Bronchial epithelial cell (primary cell): ENCODE data around the gene FAH. TPM values are rescaled to one million over a fixed set of nuclear protein-coding genes. Genes with fewer than 3 reads are reported as not detected.

Source experiments
- DNase-seq: peaks from one replicate; pipeline ENCODE4 v3.0.0-alpha.2; 2010; ENCODE audit warnings: low read depth
- FAIRE-seq: peaks from 2 replicates; lab custom pipeline; 2011; peaks lifted over from hg19 to GRCh38; lab: Jason Lieb, UNC
- H3K27me3 ChIP-seq: 2 replicates; pipeline ENCODE4 v1.5.1; 2011; ENCODE audit warnings: low read length; ENCODE audit not compliant: control insufficient read depth, insufficient read depth
- H3K36me3 ChIP-seq: 2 replicates; pipeline ENCODE4 v1.5.1; 2011; ENCODE audit warnings: low read length; ENCODE audit not compliant: control insufficient read depth, insufficient read depth
- H3K4me3 ChIP-seq: 2 replicates; pipeline ENCODE4 v1.5.1; 2011; ENCODE audit warnings: mild to moderate bottlenecking, low read depth, low read length, control low read depth
- CTCF ChIP-seq: IDR thresholded peaks from 2 replicates; pipeline ENCODE4 v1.5.1; 2011; ENCODE audit warnings: mild to moderate bottlenecking, moderate library complexity, low read length, control low read depth, inconsistent platforms; ENCODE audit not compliant: insufficient read depth, severe bottlenecking
- total RNA-seq: library from RNA; depleted of rRNA; stranded (reverse); fragments of >200 nt; gene quantifications from 2 replicates; pipeline ENCODE4 v1.2.1, GENCODE V29; 2014

Gene FAH
- total RNA-seq, 1 donor from 2014 or later = 23.4 TPM

- H3K36me3 ChIP-seq = peaks cover 3% of the 10 kb centered on the region
- no peak overlapping the region for H3K4me3 ChIP-seq
- no peaks in the 10 kb centered on the region for H3K27me3 ChIP-seq
- no peak for DNase-seq
- no peak for TF ChIP-seq CTCF
- FAIRE-seq = no peak
Observed at GRCh38 chr15:80170596-80170995, 17.8 kb downstream of the FAH start.

GRCh38 chr15:80171787-80172186, 19.0 kb downstream of the FAH start:
- no peak for FAIRE-seq
- H3K36me3 ChIP-seq = peaks cover 3% of the 10 kb centered on the region
- TF ChIP-seq CTCF = no peak

GRCh38 chr15:80172401-80172800, 19.6 kb downstream of the FAH start:
- Histone ChIP-seq H3K36me3 (peaks cover 3% of the 10 kb centered on the region), H3K4me3 (no peak overlapping the region), H3K27me3 (no peaks in the 10 kb centered on the region)
- DNase-seq (no peak), FAIRE-seq (no peak)
- no peak for TF ChIP-seq CTCF

More at GRCh38 chr15:80171787-80172186, 19.0 kb downstream of the FAH start:
- DNase-seq = no peak
- Histone ChIP-seq H3K4me3 (no peak overlapping the region), H3K27me3 (no peaks in the 10 kb centered on the region)

GRCh38 chr15:80173022-80173759, 20.4 kb downstream of the FAH start:
- peak; percentile 88 for FAIRE-seq

GRCh38 chr15:80174017-80174746, 21.4 kb downstream of the FAH start:
- FAIRE-seq (no peak), DNase-seq (no peak)
- Histone ChIP-seq H3K36me3 (peaks cover 3% of the 10 kb centered on the region), H3K27me3 (no peaks in the 10 kb centered on the region), H3K4me3 (no peak overlapping the region)
- TF ChIP-seq CTCF = no peak

More at GRCh38 chr15:80173022-80173759, 20.4 kb downstream of the FAH start:
- Histone ChIP-seq H3K4me3 (no peak overlapping the region), H3K27me3 (no peaks in the 10 kb centered on the region), H3K36me3 (peaks cover 3% of the 10 kb centered on the region)
- peak; percentile 90 for TF ChIP-seq CTCF
- DNase-seq = peak; percentile 65
